HUES64 (cell line): ENCODE data around the gene HEXD.

Experiments
- H3K27ac ChIP-seq: 2 replicates; pipeline ENCODE4 v1.7.0; 2013; ENCODE audit warnings: low read depth, low read length, inconsistent platforms
- H3K27me3 ChIP-seq: 2 replicates; pipeline ENCODE4 v1.6.1; 2013; ENCODE audit warnings: mild to moderate bottlenecking, low read length; ENCODE audit not compliant: insufficient read depth
- H3K36me3 ChIP-seq: 2 replicates; pipeline ENCODE4 v1.6.1; 2013; ENCODE audit warnings: mild to moderate bottlenecking, low read length; ENCODE audit not compliant: insufficient read depth
- H3K4me1 ChIP-seq: 2 replicates; pipeline ENCODE4 v1.6.1; 2013; ENCODE audit warnings: mild to moderate bottlenecking, low read length, moderate library complexity; ENCODE audit not compliant: insufficient read depth
- H3K4me3 ChIP-seq: 2 replicates; pipeline ENCODE4 v1.5.1; 2013; ENCODE audit warnings: mild to moderate bottlenecking, low read length, moderate library complexity
- H3K9ac ChIP-seq: 2 replicates; pipeline ENCODE4 v1.6.1; 2013; ENCODE audit warnings: mild to moderate bottlenecking, low read depth, low read length
- H3K9me3 ChIP-seq: 2 replicates; pipeline ENCODE4 v1.6.1; 2013; ENCODE audit warnings: low read depth, low read length; ENCODE audit not compliant: insufficient read depth
- WGBS: fragments of 150-250, 120-280 bp; methylation state at CpG from one replicate; pipeline ENCODE4 v1.1.7; 2013; ENCODE audit warnings: missing lambda C conversion rate; 5-methylcytosine and 5-hydroxymethylcytosine counted together

Gene HEXD

DNA sequence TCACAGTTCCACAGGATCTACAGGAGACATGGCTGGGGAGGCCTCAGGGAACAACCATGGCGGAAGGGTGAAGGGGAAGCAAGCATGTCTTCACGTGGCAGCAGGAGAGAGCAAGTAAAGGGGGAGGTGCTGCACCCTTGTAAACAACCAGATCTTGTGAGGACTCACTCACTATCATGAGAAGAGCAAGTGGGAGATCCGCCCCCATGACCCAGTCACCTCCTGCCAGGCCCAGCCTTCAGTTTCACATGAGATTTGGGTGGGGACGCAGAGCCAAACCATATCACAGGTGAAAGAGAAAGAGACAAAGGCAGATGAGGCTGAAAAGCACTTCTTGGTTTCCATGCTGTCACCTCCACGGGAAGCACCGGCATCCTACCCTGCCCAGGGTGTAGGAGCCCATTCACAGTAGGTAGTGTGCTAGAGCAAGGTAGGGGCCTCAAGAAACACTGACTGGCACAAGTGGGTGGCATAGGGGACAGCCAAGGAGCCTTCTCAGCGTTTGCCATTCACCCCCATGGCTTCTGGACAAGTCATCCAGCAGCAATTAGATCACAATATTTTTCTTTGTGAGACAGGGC lies 47.0 kb downstream of the HEXD start:
- Histone ChIP-seq H3K36me3 (peaks cover 90% of the 10 kb centered on the region), H3K4me1 (no peaks in the 10 kb centered on the region), H3K27ac (no peak overlapping the region), H3K9me3 (no peaks in the 10 kb centered on the region), H3K9ac (no peak overlapping the region), H3K4me3 (no peak overlapping the region), H3K27me3 (no peaks in the 10 kb centered on the region)
- WGBS = 82% methylated on average over 7 of the region's 7 CpGs

DNA sequence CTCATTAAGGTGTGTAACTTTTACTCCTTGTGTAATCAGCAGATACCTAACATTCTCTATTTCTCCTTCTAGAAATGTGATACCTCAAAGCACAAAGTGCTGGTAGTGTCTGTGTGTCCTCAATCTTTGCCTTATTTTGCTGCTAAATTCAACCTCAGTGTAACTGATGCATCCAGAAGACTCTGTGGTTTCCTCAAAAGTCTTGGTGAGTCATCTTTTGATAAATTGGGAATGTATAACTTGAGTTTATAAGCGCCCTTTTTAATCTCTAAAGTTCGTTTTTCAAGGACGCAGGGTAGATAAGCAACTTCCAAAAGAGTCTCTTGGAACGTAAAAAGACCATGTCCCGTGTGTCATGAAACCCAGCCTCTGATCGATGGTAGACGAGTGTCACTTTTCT lies 50.5 kb downstream of the HEXD start:
- no peak overlapping the region for H3K9ac ChIP-seq
- no peaks in the 10 kb centered on the region for H3K4me1 ChIP-seq
- no peaks in the 10 kb centered on the region for H3K9me3 ChIP-seq
- H3K27me3 ChIP-seq = no peaks in the 10 kb centered on the region
- 94% methylated on average over 7 of the region's 7 CpGs for WGBS
- H3K36me3 ChIP-seq = peaks cover 72% of the 10 kb centered on the region
- no peak overlapping the region for H3K27ac ChIP-seq
- H3K4me3 ChIP-seq = no peak overlapping the region

- Histone ChIP-seq H3K27me3 (no peaks in the 10 kb centered on the region), H3K36me3 (peaks cover 73% of the 10 kb centered on the region), H3K4me3 (no peak overlapping the region), H3K9me3 (no peaks in the 10 kb centered on the region), H3K27ac (no peak overlapping the region), H3K4me1 (no peaks in the 10 kb centered on the region), H3K9ac (no peak overlapping the region)
- 98% methylated on average over 6 of the region's 7 CpGs for WGBS
These were observed 51.9 kb downstream of the HEXD start for GRCh38 chr17:82470065-82470464.

GRCh38 chr17:82474223-82475010 lies 56.3 kb downstream of the HEXD start:
- Histone ChIP-seq H3K9ac (no peak overlapping the region), H3K4me1 (no peaks in the 10 kb centered on the region), H3K27ac (no peak overlapping the region), H3K9me3 (no peaks in the 10 kb centered on the region), H3K4me3 (no peak overlapping the region), H3K27me3 (no peaks in the 10 kb centered on the region), H3K36me3 (peaks cover 58% of the 10 kb centered on the region)
- 94% methylated on average over 8 of the region's 11 CpGs for WGBS

GRCh38 chr17:82475458-82475857 lies 57.3 kb downstream of the HEXD start:
- H3K27me3 ChIP-seq = no peaks in the 10 kb centered on the region
- WGBS = 93% methylated on average over 8 of the region's 8 CpGs

DNA sequence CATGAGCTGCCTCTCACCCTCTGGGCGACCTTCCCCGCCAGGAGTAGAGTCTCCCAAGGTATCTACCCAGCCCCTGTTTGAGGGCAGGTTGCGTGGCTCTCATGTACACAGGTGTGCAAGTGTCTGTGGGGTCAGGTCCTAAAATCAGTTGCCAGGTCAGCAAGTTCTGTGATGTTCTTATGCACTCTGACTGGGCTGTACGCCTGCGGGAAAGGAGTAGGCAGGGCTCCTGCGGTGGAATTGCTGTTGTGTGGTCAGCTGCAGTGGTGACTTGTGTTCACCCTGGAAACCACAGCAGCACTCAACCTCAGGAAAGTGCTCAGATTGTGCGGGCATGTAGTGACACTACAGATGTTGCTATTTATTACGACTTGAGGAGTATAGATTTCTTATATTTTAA lies 59.8 kb downstream of the HEXD start:
- Histone ChIP-seq H3K4me1 (no peaks in the 10 kb centered on the region), H3K27me3 (no peaks in the 10 kb centered on the region), H3K9ac (no peak overlapping the region), H3K9me3 (no peaks in the 10 kb centered on the region), H3K4me3 (no peak overlapping the region), H3K27ac (no peak overlapping the region), H3K36me3 (peaks cover 70% of the 10 kb centered on the region)
- WGBS = 95% methylated on average over 8 of the region's 8 CpGs

More at GRCh38 chr17:82475458-82475857, 57.3 kb downstream of the HEXD start:
- H3K27ac ChIP-seq = no peak overlapping the region
- H3K4me3 ChIP-seq = no peak overlapping the region
- no peaks in the 10 kb centered on the region for H3K9me3 ChIP-seq
- no peak overlapping the region for H3K9ac ChIP-seq
- peaks cover 61% of the 10 kb centered on the region for H3K36me3 ChIP-seq
- no peaks in the 10 kb centered on the region for H3K4me1 ChIP-seq

GRCh38 chr17:82479602-82480001 lies 61.5 kb downstream of the HEXD start:
- 92% methylated on average over 5 of the region's 5 CpGs for WGBS
- H3K36me3 ChIP-seq = peaks cover 78% of the 10 kb centered on the region

GRCh38 chr17:82480318-82480717 lies 62.2 kb downstream of the HEXD start:
- Histone ChIP-seq H3K27ac (no peak overlapping the region), H3K9me3 (no peaks in the 10 kb centered on the region), H3K27me3 (no peaks in the 10 kb centered on the region), H3K9ac (no peak overlapping the region), H3K4me3 (no peak overlapping the region), H3K36me3 (peaks cover 78% of the 10 kb centered on the region), H3K4me1 (no peaks in the 10 kb centered on the region)
- 95% methylated on average over 9 of the region's 9 CpGs for WGBS

More at GRCh38 chr17:82479602-82480001, 61.5 kb downstream of the HEXD start:
- H3K4me1 ChIP-seq = no peaks in the 10 kb centered on the region
- H3K27me3 ChIP-seq = no peaks in the 10 kb centered on the region
- H3K9ac ChIP-seq = no peak overlapping the region
- no peaks in the 10 kb centered on the region for H3K9me3 ChIP-seq
- no peak overlapping the region for H3K27ac ChIP-seq
- H3K4me3 ChIP-seq = no peak overlapping the region

- 98% methylated on average over 6 of the region's 6 CpGs for WGBS
These were observed 65.1 kb downstream of the HEXD start for GRCh38 chr17:82483204-82483660.

DNA sequence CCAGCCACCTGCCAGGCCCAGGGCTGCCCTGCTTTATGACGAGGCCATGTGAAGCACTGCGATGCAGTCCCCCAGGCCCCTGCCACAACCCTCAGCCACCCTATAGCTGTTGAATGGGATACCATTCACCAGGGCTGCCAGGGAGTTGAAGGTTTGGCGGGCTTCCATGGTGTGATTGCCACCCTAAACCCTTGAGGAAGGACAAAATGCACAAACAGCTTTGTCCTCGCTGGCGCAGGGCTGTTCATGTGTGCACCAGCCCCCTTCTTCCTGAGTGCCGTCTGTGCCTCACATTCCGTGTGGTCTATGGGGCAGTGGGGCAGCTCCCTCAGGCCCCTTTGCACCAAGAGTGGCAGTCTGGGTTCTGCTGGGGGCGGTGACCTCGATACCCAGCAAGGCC lies 65.7 kb downstream of the HEXD start:
- Histone ChIP-seq H3K4me3 (no peak overlapping the region), H3K4me1 (no peaks in the 10 kb centered on the region), H3K9me3 (no peaks in the 10 kb centered on the region), H3K27ac (no peak overlapping the region), H3K27me3 (no peaks in the 10 kb centered on the region), H3K9ac (no peak overlapping the region), H3K36me3 (peaks cover 88% of the 10 kb centered on the region)
- 94% methylated on average over 9 of the region's 9 CpGs for WGBS

More at GRCh38 chr17:82483204-82483660, 65.1 kb downstream of the HEXD start:
- Histone ChIP-seq H3K27ac (no peak overlapping the region), H3K4me1 (no peaks in the 10 kb centered on the region), H3K36me3 (peaks cover 89% of the 10 kb centered on the region), H3K9ac (no peak overlapping the region), H3K9me3 (no peaks in the 10 kb centered on the region), H3K27me3 (no peaks in the 10 kb centered on the region), H3K4me3 (no peak overlapping the region)

DNA sequence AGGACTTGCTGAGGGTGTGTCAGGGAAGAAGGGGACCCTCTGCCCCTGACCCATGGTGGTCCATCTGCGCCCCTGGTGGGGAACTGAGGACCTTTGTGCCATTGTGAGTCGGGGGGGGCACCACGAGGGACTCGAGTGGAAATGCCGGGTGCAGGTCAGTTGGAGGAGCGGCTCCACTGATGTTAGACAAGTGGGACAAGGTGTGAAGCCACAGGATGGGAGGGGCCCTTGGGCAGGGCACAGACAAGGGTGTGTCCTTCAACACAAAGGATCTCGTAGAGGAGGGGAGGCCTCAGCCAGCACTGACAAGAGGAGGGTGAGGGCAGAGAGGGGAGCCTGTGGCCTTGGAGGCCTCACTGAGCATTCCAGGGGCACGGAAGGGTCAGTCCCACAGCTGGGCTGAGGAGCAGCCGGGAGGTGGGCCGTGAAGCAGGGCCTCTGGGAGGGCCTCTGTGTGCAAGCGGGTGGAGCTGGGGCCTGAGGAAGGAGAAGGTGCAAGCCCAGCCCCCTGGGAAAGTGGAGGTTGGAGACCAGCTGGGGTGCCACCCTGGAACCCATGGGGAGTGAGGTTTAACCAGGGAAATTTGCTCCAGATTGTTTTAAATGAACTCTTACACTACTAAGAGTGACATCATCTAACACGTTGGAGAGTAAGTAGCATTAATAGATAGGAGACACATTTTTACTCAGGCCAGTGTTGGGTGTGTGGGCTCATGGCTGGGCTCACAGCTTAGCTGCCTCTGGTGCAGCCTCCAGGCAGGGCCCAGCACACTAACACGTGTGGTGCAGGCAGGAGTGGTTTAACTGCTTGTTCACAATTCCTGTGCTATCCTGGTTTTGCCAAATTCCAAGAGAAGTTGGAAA lies 68.3 kb downstream of the HEXD start:
- H3K27me3 ChIP-seq = no peaks in the 10 kb centered on the region
- H3K9me3 ChIP-seq = no peaks in the 10 kb centered on the region
- peaks cover 69% of the 10 kb centered on the region for H3K36me3 ChIP-seq
- no peak overlapping the region for H3K9ac ChIP-seq
- whole genome bisulfite sequencing = 90% methylated on average over 13 of the region's 13 CpGs
- H3K4me3 ChIP-seq = no peak overlapping the region
- H3K4me1 ChIP-seq = no peaks in the 10 kb centered on the region
- no peak overlapping the region for H3K27ac ChIP-seq
